Peyer's patch (tissue), 4 donors: Measurements from ENCODE around the gene ARHGEF2.

Experiments used
- CTCF ChIP-seq, 6 experiments: fragments of 450-650 bp in 4 of 6; fragments of 200-600 bp in 2 of 6; sonication (generic) in 1 of 6; IDR thresholded peaks; one replicate each; pipeline ENCODE4 v1.5.1; 2017 to 2019; ENCODE audit warnings: antibody characterized with exemption in 6 of 6, mild to moderate bottlenecking in 3 of 6, moderate library complexity in 1 of 6
- POLR2A ChIP-seq, 2 donors: fragments of 450-650 bp; IDR thresholded peaks; one replicate each; pipeline ENCODE4 v1.5.1; 2017; ENCODE audit warnings: antibody characterized with exemption in 2 of 2, mild to moderate bottlenecking in 2 of 2, moderate library complexity in 2 of 2

- TF ChIP-seq POLR2A (IDR thresholded peaks at IDR 0.05), result no peak
- TF ChIP-seq CTCF (IDR thresholded peaks at IDR 0.05), result no peak
These were observed 46.3 kb downstream of the ARHGEF2 start for GRCh38 chr1:155932081-155932480.
